Measurements from ENCODE around the gene ABI2. TPM values are rescaled to one million over a fixed set of nuclear protein-coding genes. Genes with fewer than 3 reads are reported as not detected.
"Not testable (repeated sequence)": the region's sequence is repeated elsewhere in the genome, so short reads cannot be mapped to it uniquely, and the experiment has no call there.

Gene ABI2
- 35.6 and 35.7 TPM in 2 replicates for total RNA-seq (2014; rRNA removed; shearing (Covaris generic))

DNA sequence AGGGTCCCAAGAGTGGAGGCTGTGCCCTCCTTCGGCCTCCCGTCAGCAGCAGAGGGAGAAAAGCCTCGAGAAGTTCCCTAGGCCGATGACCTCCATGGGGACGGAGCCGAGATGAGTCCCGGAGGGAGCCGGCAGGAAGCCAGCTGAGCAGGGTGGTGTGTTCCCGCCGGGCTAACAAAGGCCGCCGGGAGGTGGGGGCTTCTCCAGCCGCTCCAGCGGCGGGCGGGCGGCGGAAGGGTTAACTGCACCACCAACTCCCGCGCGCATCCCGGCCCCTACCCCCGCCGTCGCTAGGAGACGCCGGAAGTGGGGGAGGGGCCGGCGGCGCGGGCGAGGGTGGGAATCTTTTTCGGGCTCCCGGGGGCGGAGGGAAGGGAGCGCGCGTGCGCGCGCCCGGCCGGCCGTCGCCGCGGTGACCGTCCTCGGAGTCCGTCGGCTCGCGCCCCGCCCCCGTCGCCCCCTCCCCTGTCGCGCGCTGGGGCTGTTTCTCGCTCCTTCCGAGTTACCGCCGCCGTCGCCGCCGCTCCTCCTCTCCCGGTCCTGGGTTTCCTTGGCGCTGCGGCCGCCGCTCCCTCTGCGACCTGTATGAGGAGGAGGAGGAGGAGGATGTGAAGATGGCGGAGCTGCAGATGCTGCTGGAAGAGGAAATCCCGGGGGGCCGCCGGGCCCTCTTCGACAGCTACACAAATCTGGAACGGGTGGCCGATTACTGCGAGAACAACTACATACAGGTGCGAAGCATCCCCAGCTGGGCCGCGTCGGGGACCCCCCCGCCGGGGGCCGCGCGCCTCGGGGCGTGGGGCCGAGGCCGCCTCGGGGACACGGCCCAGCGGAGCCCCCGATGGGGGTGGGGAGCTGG, at the start of gene ABI2:
Gene ABI2, plus strand, starts transcription at position 494 of the 859 bp plus-strand sequence. Its CDS starts 121 bp downstream, at position 615.
- peak; percentile 84 for DNase-seq (ENCODE audit: low read depth)

DNA sequence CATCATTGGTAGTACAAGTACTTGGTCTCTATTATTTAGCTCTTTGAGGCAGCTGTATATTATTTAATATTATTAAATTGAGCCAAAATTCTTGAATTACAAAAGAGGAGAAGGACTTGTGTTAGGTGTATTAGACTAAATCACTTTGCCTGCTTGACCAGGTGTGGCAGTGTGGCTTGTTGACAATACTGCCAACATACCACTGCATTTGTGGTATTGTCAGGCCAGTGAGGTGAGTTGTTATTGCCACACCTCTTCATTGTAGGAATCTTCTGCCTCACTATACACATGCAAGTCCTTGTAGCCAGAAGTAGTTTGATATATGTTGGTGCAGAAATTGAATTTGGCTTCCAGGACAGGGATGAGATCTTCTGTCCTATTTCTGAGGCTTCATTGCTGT, 48.9 kb upstream of the ABI2 start:
- no peak for DNase-seq (ENCODE audit: low read depth)

DNA sequence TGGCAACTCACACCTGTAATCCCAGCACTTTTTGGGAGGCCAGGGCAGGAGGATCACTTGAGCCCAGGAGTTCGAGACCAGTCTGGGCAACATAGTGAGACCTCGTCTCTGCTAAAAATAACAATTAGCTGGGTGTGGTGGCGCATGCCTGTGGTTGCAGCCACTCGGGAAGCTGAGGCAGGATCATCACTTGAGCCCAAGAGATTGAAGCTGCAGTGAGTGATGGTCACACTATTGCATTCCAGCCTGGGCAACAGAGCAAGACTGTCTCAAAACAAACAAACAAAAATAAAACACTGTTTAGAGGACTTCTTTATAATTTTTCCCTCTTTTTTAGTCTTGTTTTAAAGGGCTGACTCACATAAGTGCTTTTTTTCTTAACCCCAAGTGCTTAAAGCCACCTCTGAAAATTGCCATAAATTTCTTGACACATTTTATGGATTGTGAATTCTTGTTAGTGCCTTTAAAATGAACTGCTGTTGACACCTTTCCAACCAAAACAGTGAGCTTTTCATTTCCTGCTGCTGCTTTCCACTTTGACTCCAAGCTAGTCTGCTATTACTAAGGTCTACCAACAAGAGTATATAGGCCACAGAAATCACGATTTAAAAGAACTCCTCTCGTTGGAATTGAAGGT, 47.6 kb upstream of the ABI2 start:
- DNase-seq (ENCODE audit: low read depth), result peak; percentile 9

DNA sequence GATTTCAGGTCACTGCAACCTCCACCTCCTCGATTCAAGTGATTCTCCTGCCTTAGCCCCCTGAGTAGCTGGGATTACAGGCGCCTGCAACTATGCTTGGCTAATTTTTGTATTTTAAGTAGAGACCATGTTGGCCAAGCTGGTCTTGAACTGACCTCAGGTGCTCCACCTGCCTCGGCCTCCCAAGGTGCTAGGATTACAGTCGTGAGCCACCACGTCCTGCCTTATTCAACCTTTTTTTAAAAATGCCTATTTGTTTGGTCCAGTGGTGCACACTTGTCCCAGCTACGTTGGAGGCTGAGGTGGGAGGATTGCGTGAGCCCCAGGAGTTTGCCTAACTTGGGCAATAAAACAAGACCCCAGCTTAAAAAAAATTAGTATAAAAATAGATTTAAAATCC, 46.1 kb upstream of the ABI2 start:
- no peak for DNase-seq (ENCODE audit: low read depth)

DNA sequence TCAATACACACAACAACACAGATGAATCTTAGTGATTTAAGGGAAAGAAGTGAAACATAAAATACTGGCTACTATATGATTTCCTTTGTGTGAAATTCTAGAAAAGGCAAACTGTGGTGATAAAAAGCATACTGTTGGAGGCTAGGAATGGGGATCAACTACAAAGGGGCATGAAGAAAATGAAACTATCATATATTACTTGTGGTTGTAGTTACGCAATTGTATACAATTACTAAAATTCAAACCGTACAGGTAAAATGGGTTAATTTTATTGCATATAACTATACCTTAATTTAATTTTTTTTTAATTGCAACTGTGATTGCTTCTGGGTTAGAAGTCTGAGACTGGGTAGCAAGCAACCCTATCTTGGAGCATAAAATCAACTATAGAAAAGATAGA, 41.7 kb upstream of the ABI2 start:
- DNase-seq (ENCODE audit: low read depth), result no peak

DNA sequence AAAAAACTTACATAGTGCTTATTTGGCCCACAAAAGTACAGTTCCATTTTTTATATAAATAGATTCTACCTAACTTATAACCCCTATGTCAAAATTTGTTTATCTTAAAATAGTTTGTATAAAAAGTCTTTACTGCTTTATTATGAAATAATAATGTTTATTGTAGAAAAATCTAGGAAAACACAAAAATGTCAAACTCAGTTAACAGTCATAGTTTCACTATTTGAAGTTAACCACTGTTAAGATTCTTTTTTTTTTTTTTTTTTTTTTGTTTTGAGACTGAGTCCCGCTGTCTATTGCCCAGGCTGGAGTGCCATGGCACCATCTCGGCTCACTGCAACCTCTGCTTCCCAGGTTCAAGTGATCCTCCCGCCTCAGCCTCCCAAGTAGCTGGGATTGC, 26.5 kb upstream of the ABI2 start:
- DNase-seq (ENCODE audit: low read depth), result no peak

DNA sequence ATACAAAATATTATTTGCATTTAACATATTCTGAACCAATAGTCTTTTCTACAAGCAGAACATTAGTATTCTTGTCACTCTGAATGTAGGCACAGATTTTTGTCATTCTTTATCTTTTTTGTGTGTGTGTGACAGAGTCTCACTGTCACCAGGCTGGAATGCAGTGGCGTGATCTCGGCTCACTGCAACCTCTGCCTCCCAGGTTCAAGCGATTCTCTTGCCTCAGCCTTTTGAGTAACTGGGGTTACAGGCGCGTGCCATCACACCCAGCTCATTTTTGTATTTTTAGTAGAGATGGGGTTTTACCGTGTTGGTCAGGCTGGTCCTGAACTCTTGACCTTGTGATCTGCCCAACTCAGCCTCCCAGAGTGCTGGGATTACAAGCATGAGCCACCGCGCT, 25.6 kb upstream of the ABI2 start:
- DNase-seq (ENCODE audit: low read depth), result not testable (repeated sequence)

DNA sequence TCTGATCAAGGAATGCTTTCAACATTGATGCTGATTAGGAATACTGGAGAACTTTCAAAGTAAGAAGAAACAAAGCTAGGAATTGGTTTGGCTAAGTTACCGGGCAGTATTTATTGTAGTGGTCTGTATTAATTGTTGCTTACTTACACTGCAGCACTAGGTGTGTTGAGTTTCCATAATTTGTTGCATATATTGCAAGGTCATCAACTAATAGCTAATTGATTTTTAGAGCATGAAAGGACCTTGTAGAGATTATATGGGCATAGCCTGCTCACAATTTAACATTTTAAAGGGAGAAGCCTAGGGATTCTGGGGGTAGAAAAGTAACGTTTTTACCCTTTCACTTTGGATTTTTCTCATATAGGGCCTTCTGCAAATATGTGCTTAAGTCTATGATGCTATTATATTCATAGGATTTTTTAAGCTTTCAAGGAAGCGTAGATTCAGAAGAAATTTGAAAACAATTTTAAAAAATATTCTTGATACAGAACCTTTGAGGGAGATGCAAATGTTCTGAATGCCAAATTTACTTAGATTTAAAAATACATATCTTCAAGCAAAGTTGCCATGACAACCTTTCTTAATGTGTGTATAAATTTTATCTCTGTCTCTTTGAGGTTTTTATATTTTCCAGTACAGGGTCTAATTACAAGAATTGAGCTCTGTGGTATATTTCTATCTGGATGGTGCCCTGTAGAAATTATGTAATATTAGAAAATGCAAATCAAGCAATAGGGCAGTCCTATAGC, 17.3 kb upstream of the ABI2 start:
- DNase-seq (ENCODE audit: low read depth), result no peak

DNA sequence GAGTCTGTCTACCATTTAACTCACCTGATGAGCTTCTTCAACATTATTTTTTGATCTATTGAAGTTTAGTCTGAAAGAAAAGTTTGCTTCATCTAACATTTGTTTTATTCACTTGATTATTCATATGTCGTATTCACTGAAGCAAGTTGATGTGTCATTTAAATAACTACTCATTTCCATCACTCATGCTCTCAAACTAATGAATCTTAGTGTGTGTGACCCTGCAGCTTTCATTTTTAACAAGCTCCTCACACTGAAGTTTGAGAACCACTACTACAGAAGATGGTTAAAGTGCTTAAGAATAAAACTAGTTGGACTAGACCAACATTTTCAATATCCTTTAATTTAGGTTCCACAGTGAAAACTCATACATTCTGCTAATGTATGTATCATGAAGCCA, 1.8 kb upstream of the ABI2 start:
- no peak for DNase-seq (ENCODE audit: low read depth)

DNA sequence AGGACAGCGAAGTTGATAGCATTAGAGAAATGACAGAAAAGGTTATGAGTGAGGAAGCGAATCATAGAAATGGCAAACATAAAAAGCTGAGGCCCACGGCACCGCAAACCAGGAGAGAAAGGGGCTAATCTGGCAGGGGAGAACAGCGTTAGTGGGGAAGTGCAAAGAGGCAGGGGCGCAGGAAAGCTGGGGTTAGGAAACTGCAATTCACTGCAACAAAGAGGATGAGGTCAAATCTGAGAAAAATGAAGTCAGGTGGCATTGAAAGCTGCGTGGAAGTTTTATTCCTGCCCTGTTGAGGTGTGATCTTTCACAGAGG, 653 bp upstream of the ABI2 start:
- DNase-seq (ENCODE audit: low read depth), result no peak

DNA sequence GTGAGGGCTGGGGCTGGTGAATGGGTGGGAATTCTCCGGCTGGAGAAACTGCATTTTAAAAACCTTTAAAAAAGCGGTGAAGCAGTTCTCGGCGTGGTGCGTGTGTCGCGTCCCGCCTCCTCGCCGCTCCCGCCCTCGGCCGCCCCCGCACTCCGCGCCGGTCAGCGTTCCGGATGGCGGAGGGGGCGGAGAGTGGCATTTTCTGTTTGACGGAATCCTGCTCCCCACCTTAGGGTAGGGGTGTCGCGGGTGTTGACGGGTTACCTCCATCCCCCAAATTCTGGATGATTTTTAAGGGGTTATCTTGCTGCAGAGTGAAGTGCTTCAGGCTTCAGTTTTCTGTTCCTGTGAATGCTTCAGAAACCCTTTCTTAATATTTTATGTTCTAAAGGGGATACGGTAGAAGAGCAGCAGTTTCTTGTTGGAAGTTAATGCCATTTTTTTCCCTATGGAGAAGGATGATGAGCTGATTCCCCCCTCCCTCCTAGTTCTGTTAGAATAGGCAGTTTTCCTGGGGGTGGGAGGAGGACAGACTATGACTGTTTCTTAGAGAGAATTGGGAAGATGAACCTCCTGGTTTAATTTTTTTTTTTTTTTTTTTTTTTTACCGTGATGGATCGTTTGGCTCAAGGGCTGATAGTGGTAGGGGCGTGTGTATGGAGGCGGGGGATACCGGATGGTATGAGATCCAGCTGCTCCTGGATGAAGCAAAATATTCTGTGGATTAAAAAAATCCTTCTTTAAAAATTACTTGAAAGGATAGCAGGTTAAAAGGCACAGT, 756 bp downstream of the ABI2 start:
- peak; percentile 56 for DNase-seq (ENCODE audit: low read depth)

DNA sequence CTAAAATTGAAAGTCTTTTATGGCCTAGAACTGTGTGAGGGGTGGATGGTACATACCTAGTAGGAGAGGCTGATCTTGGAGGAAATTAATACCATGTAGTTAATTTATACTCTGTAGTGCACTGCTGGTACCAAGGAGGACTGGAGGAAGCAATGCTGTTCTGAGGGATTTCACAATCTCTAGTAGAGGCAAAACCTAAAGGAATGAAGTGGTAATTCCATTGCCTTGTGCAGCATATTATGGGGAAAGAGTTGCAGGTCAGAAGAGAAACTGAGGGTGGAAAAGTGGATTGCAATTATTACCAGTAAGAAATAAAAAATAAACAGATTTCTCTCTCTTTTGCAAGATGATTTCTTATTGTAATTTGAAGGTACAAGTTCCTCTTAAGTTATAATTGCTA, 2.2 kb downstream of the ABI2 start:
- DNase-seq (ENCODE audit: low read depth), result no peak

DNA sequence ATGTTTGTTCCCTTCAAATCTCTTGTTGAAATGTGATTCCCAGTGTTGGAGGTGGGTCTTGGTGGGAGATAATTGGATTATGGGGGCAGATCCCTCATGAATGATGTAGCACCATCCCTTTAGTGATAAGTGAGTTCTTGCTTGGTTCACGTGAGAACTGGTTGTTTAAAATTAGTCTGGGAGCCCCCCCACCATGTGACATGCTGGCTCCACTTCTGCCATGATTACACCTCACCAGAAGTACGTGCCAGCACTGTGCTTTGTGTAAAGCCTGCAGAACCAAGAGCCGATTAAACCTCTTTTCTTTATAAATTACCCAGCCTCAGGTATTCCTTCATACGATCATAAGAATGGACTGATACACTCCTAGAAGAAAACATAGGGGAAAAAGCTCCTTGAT, 10.1 kb downstream of the ABI2 start:
- DNase-seq (ENCODE audit: low read depth), result no peak

DNA sequence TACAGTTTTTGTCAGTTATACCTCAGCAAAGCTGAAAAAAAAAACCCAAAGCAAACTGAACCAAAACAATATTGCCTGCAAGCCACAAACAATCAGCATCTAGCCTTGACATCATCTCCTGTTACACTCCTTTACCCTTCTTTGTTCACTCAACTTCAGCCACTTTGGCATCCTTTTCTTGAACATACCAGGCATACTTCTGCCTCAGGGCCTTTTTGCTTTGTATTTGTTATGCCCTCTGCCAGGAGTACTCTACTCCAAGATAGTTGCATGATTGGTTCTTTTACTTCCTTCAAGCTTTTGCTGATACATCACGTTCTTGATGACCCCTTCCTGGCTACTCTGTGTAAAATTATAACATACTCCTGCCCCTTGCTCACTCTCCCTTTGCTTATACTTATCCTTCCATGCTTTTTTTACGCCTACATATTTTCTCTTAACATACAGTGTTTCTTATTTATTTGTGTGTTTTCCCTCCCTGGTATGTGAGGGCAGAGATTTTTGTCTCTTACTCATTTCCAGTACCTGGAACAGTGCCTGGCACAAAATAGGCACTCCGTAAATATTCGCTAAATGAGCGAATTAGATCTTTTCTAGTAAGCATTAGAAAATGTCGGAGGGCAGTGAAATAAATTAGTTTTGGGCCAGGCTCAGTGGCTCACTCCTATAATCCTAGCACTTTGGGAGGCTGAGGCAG, 12.7 kb downstream of the ABI2 start:
- DNase-seq (ENCODE audit: low read depth), result peak; percentile 80

DNA sequence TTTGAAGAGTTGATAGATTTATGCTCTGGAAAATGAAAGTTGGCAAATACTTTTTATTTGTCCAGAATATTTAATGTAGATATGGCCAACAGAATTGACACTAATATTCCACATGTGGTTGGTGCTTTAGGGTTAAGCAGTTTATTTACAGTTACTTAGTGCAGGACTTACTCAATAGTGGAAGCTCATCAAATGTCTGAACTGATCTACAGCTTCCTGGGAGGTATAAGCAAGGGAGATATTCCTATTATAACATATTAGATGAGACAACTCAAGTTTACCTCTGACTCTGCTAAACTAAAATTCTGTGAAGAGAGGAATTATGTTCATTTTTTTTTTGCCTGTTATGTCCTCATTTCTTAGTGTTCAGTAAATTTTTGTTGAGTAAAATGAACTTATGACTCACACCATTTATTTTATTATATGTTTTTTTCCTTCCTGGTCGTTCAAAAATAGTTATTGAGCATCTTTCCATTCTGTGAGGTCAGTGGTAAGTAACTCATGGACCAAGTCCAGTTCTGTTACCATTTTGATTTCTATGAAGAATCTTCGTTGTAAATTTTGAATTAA, 13.6 kb downstream of the ABI2 start:
- DNase-seq (ENCODE audit: low read depth), result no peak

DNA sequence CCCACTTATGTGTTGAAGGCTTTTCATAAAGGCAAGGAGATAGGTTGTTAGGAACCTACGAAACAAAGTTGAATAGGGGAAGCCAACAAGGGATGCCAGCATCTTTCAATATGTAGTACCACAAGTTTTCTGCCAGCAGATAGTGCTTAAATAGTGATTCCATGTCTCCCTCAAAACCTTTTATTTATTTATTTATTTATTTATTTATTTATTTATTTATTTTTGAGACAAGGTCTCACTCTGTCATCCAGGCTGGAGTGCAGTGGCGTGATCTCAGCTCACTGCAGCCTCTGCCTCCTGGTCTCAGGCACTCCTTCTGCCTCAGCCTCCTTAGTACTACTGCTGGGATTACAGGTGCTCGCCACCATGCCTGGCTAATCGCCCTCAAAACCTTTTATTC, 14.2 kb downstream of the ABI2 start:
- DNase-seq (ENCODE audit: low read depth), result not testable (repeated sequence)

DNA sequence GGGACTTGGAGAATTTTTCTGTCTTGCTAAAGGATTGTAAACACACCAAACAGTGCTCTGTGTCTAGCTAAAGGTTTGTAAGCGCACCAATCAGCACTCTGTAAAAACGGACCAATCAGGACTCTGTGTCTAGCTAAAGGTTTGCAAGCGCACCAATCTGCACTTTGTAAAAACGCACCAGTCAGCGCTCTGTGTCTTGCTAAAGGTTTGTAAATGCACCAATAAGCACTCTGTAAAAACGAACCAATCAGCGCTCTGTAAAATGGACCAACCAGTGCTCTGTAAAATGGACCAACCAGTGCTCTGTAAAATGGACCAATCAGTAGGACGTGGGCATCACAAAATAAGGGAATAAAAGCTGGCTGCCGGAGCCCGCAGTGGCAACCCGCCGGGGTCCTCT, 16.5 kb downstream of the ABI2 start:
- DNase-seq (ENCODE audit: low read depth), result no peak

DNA sequence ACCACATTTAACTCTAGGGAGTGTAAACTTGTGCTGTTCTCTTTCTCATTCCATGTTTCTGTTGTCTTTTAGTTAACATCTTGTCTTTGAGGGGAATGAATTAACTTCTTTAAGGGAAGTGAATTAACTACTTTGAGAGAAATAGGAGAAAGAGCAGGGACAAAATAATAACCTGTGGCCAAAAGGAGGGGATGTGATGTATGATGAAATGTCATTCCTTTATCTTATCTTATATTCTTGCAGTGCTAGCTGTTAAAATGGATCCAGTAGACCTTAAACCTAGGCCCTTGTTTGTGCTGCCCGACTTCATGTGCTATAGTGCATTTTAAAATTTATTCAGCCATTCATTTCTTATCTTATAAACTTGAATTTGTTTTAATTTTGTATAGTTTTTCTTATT, 18.4 kb downstream of the ABI2 start:
- DNase-seq (ENCODE audit: low read depth), result no peak

DNA sequence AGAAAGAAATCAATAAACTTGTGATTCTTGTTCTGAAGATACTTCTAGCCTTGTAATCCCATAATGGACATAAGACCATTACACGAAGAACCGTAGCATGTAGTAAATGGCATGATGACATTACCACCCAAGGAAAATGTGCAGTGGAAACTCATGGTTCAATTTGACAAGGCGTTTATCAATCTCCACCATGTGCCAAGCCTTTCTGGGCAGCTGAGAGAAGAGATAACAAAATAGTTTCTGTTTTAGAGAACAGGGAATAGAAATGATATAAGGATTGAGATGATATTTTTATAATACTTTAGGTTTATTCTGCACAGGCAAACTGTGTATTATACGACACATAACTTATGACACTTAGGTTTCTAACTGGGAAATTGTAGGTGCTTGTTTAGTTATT, 19.2 kb downstream of the ABI2 start:
- no peak for DNase-seq (ENCODE audit: low read depth)

DNA sequence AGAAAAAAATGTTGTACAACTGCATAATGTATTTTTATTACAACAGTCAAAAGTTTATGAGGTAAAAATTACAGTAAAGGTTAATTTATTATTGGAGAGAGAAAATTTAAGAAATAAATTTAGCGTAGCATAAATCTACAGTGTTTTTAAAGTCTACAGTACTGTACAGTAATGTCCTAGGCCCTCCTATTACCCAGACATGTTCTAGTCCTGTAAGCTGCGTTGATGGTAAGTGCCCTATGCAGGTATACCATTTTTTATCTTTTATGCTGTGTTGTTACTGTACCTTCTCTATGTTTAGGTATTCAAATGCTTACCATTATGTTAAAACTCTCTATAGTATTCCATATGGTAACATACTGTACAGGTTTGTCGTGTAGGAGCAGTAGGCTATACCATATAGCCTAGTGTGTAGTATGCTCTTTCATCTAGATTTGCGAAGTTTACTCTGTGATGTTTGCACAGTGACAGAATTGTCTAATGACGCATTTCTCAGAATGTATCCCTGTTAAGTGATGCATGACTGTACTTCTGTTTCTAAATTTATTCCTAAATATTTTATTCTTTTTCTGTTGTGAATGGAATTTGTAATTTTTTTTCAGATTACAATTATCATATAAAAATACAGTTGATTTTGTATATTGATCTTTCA, 24.5 kb downstream of the ABI2 start:
- no peak for DNase-seq (ENCODE audit: low read depth)

DNA sequence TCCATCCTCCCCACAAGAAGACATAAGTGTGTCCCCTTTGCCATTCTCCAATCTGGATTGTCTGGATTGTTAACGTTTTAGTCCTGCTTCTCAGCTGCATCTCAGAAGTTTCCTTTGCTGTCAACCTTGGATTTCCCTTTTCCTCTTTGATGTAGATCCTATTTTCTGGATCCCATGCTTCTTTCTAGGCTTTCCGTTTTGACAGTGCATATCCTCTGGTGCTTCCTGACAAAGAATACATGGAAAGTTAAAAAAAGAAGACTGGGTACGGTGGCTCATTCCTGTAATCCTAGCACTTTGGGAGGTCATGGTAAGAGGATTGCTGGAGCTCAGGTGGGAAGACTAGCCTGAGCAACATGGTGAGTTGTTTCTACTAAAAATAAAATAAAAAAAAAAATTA, 26.8 kb downstream of the ABI2 start:
- no peak for DNase-seq (ENCODE audit: low read depth)
